ENCODE results near the gene ARHGEF6.
A peak's percentile ranks its signal among the peaks of the same experiment; 100 is the strongest.

ARHGEF6 gene

GRCh38 chrX:136679531-136679930 lies 101.2 kb downstream of the ARHGEF6 start:
- no peak for TF ChIP-seq CTCF (IDR thresholded peaks at IDR 0.05; ENCODE audit: insufficient read depth, low read depth, low read length, missing control alignments)
- no peak for DNase-seq (ENCODE audit: low read depth)
- no peak overlapping the region for H3K4me3 ChIP-seq (ENCODE audit: low read depth, low read length)

- no peak overlapping the region for H3K4me3 ChIP-seq (ENCODE audit: low read depth, low read length)
- TF ChIP-seq CTCF (IDR thresholded peaks at IDR 0.05; ENCODE audit: insufficient read depth, low read depth, low read length, missing control alignments): no peak
- DNase-seq (ENCODE audit: low read depth): peak; percentile 28
These were observed 106.3 kb downstream of the ARHGEF6 start for GRCh38 chrX:136674270-136674985.

- TF ChIP-seq CTCF (IDR thresholded peaks at IDR 0.05; ENCODE audit: insufficient read depth, low read depth, low read length, missing control alignments): no peak
- no peak overlapping the region for H3K4me3 ChIP-seq (ENCODE audit: low read depth, low read length)
- DNase-seq (ENCODE audit: low read depth): peak; percentile 62
These were observed 109.6 kb downstream of the ARHGEF6 start for GRCh38 chrX:136671006-136671610.

GRCh38 chrX:136667446-136668168 lies 113.1 kb downstream of the ARHGEF6 start:
- DNase-seq (ENCODE audit: low read depth): no peak
- no peak overlapping the region for H3K4me3 ChIP-seq (ENCODE audit: low read depth, low read length)
- TF ChIP-seq CTCF (IDR thresholded peaks at IDR 0.05; ENCODE audit: insufficient read depth, low read depth, low read length, missing control alignments): no peak

- TF ChIP-seq CTCF (IDR thresholded peaks at IDR 0.05; ENCODE audit: insufficient read depth, low read depth, low read length, missing control alignments): no peak
- DNase-seq (ENCODE audit: low read depth): peak; percentile 62
- H3K4me3 ChIP-seq (ENCODE audit: low read depth, low read length): no peak overlapping the region
These were observed 114.6 kb downstream of the ARHGEF6 start for GRCh38 chrX:136666088-136666487.

GRCh38 chrX:136665258-136665900 lies 115.4 kb downstream of the ARHGEF6 start:
- DNase-seq (ENCODE audit: low read depth): peak; percentile 63
- TF ChIP-seq CTCF (IDR thresholded peaks at IDR 0.05; ENCODE audit: insufficient read depth, low read depth, low read length, missing control alignments): no peak
- H3K4me3 ChIP-seq (ENCODE audit: low read depth, low read length): no peak overlapping the region
